Medulla oblongata (tissue), 1 donor: ENCODE data around the gene BPTF.
A peak's percentile ranks its signal among the peaks of the same experiment; 100 is the strongest.
"Not testable (repeated sequence)": the region's sequence is repeated elsewhere in the genome, so short reads cannot be mapped to it uniquely, and the experiment has no call there.

Source experiments
- DNase-seq: peaks from one replicate; pipeline ENCODE4 v3.0.0-alpha.2; 2015; ENCODE audit errors: extremely low spot score

The BPTF gene

GRCh38 chr17:67963145-67963572 is 137.9 kb downstream of the BPTF start:
- DNase-seq: peak; percentile 87

GRCh38 chr17:67970783-67971182 is 145.5 kb downstream of the BPTF start:
- DNase-seq: no peak

- no peak for DNase-seq
Measured at GRCh38 chr17:67974185-67974584, 148.9 kb downstream of the BPTF start.

GRCh38 chr17:67974598-67975066 is 149.3 kb downstream of the BPTF start:
- no peak for DNase-seq

GRCh38 chr17:67976306-67976705 is 151.0 kb downstream of the BPTF start:
- DNase-seq: not testable (repeated sequence)

GRCh38 chr17:67980456-67980855 is 155.2 kb downstream of the BPTF start:
- peak; percentile 36 for DNase-seq

GRCh38 chr17:67980883-67981282 is 155.6 kb downstream of the BPTF start:
- not testable (repeated sequence) for DNase-seq

- DNase-seq: peak; percentile 69
Measured at GRCh38 chr17:67982034-67982640, 156.8 kb downstream of the BPTF start.

- DNase-seq: peak; percentile 32
Measured at GRCh38 chr17:67982686-67983382, 157.5 kb downstream of the BPTF start.

- no peak for DNase-seq
Measured at GRCh38 chr17:67983383-67983688, 158.0 kb downstream of the BPTF start.

- DNase-seq: no peak
Measured at GRCh38 chr17:67990909-67991308, 165.6 kb downstream of the BPTF start.

GRCh38 chr17:67992548-67993152 is 167.3 kb downstream of the BPTF start:
- DNase-seq: peak; percentile 23

- DNase-seq: peak; percentile 88
Measured at GRCh38 chr17:67993153-67993997, 168.1 kb downstream of the BPTF start.

GRCh38 chr17:67993998-67994361 is 168.7 kb downstream of the BPTF start:
- no peak for DNase-seq

- peak; percentile 36 for DNase-seq
Measured at GRCh38 chr17:67994817-67995569, 169.7 kb downstream of the BPTF start.

GRCh38 chr17:67995570-67996263 is 170.4 kb downstream of the BPTF start:
- peak; percentile 21 for DNase-seq

GRCh38 chr17:67996301-67997171 is 171.2 kb downstream of the BPTF start, which contains the start of gene C17orf58:
TSS of gene C17orf58 (minus strand) at chr17:67996469. CDS start at chr17:67996198, 271 bp downstream.
- DNase-seq: not testable (repeated sequence)

- no peak for DNase-seq
Measured at GRCh38 chr17:67998466-67998865, 173.2 kb downstream of the BPTF start.

GRCh38 chr17:67999291-67999911 is 174.1 kb downstream of the BPTF start:
- no peak for DNase-seq
